SIG-M5 treated with dmso at 0.1 percent for 504 hours (cell line): Measurements from ENCODE around the gene AMIGO2.

Experiments
- DNase-seq: peaks from one replicate; lab custom pipeline; 2025; ENCODE audit not compliant: unreplicated experiment; lab: John Stamatoyannopoulos, UW

AMIGO2 gene

DNA sequence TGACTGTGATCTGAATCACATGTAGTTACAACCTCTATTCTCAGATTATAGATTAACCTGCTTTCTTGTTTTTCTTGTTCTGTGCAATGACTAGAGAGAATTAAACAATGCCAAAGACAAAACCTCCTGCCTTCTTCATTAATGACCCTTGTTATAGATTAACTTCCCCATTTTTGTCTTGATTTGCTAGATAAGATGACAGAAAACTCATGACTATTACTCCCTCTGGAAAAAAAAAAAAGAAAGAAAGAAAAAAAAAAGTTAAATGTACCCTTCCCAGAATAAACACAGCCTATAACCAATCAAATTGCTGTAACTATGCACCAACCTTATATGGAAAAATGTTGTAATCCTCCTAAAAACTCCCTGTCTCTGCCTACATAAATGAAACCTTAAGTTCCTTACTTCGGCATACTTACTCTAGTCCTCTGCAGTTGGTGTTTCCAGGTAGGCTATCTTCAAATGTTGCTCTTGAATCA, 41.5 kb downstream of the AMIGO2 start:
- DNase-seq = peak; percentile 13

DNA sequence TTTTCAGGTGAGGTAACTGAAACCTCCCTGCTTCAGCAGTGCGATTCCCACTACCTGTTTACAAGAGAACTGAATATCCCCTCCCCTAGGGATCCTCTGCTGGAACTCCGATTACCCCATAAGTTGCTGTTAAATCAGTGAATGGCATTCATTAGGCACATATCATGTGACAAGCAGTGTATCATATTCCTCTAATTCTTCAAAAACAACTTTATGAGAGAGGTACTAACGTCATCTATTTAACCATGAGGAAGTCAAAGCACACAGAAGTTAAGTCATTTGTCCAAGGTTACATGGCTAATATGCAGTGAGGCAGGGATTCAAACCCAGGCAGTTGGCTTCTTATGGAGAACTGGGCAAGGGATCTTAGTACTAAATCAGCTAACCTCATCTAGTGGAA, 44.3 kb downstream of the AMIGO2 start:
- no peak for DNase-seq

DNA sequence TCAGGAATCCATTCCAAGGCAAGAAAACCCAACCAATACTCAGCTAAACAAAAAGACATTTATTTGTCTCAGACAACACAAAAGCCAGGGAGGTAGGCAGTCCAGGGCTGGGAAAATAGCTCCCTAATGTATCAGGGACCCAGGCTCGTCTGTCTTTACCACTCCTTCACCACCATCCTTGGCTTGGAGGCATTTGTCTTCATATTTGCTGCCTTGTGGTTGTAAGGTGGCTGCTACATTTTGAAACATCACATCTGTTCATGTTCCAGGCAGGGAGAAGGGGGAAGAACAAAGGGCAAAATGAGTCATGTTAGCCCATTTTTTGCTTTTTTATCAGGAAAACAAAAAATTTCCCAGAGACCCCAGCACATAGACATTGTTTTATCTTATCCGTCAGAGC, 45.1 kb downstream of the AMIGO2 start:
- no peak for DNase-seq

GRCh38 chr12:47033789-47034555, 45.8 kb downstream of the AMIGO2 start:
- DNase-seq = no peak

DNA sequence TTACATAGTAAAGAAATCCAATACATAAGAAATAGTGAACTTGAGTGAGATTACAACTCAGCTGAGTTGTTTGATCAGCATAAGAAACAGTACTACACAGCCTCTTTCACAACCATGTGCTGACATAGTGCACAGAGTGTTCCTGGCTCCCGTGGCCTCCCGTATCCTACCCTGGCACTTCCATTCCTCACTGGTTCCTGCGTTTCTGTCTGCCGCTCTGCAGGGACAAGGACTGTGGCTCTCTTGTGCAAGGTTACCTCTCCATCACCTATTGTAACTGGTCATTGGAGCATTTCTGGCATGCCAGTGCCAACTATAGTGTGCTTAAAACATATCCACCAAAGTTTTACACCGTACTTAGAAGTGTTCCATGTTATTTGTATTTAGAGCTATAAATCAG, 46.7 kb downstream of the AMIGO2 start:
- DNase-seq = no peak

- DNase-seq = peak; percentile 44
Observed at GRCh38 chr12:47032644-47033043, 47.1 kb downstream of the AMIGO2 start.

GRCh38 chr12:47029903-47030302, 49.9 kb downstream of the AMIGO2 start:
- DNase-seq = no peak

- no peak for DNase-seq
Observed at GRCh38 chr12:47028981-47029708, 50.6 kb downstream of the AMIGO2 start.

DNA sequence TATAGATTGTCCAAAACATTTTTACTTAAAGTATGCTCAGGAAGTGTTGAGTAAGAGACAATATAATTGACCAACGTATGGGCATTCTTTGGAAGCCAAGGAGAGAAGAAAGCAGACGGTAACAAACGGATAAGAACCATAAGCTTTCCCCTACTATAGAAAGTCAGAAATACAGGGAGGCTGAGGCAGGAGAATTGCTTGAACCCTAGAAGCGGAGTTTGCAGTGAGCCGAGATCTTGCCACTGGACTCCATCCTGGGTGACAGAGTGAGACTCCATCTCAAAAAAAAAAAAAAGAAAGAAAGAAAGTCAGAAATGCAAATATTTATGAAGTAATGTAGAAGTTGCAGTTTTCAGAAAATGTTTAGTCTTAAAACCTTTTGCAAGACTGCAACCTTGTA, 51.6 kb downstream of the AMIGO2 start:
- no peak for DNase-seq
